Lower lobe of right lung (tissue), 2 donors: Measurements from ENCODE around the gene CDCA5. TPM values are rescaled to one million over a fixed set of nuclear protein-coding genes. Genes with fewer than 3 reads are reported as not detected.

ENCODE experiments used
- ATAC-seq, 2 donors: fragments of 200-7000 bp; cut with Tn5 transposase; one replicate each; pipeline ENCODE4 v1.9.1; 2020 to 2022; ENCODE audit warnings: mild to moderate bottlenecking in 2 of 2, moderate library complexity in 2 of 2
- DNase-seq: peaks from one replicate; pipeline ENCODE4 v3.0.0-alpha.2; 2020
- H3K27ac ChIP-seq: fragments of 200-600 bp; one replicate; pipeline ENCODE4 v1.8.0; 2022
- H3K27me3 ChIP-seq: fragments of 200-600 bp; one replicate; pipeline ENCODE4 v1.8.0; 2022; ENCODE audit warnings: low read depth
- H3K36me3 ChIP-seq: fragments of 200-600 bp; one replicate; pipeline ENCODE4 v1.8.0; 2022; ENCODE audit warnings: mild to moderate bottlenecking
- H3K4me1 ChIP-seq: fragments of 200-600 bp; one replicate; pipeline ENCODE4 v1.8.0; 2022
- H3K4me3 ChIP-seq: fragments of 200-600 bp; one replicate; pipeline ENCODE4 v1.8.0; 2022; ENCODE audit warnings: mild to moderate bottlenecking
- H3K9me3 ChIP-seq: fragments of 200-600 bp; one replicate; pipeline ENCODE4 v1.8.0; 2022
- CTCF ChIP-seq: fragments of 200-600 bp; IDR thresholded peaks from one replicate; pipeline ENCODE4 v1.8.0; 2022; ENCODE audit warnings: antibody characterized with exemption, mild to moderate bottlenecking
- intact Hi-C: fragments of 100-400 bp; cut with DNase I; formaldehyde crosslinking; loops from one replicate; pipeline ENCODE4 v1.11.0; 2022
- total RNA-seq: library from RNA; stranded (reverse); fragmentation: NEBNext Ultra II Directional; extraction: Animal tissue kit (Norgen Biotek cat#: 25700); gene quantifications from one replicate; pipeline ENCODE4 v1.2.1, GENCODE V29; 2021
- donor health status: DM: no; HTN: yes; CAD: no; lungs with severe emphysema.

Gene CDCA5
- total RNA-seq, 1 donor from 2014 or later, result 2.8 TPM

GRCh38 chr11:65063532-65063931 lies 20.3 kb downstream of the CDCA5 start:
- Histone ChIP-seq H3K4me3 (no peak overlapping the region), H3K9me3 (no peaks in the 10 kb centered on the region), H3K27ac (no peak overlapping the region), H3K36me3 (no peaks in the 10 kb centered on the region), H3K27me3 (no peaks in the 10 kb centered on the region), H3K4me1 (no peaks in the 10 kb centered on the region)
- no peak for ATAC-seq
- no peak for DNase-seq
- intact Hi-C loops, result no loop called here
- TF ChIP-seq CTCF, result no peak

GRCh38 chr11:65060913-65061408 lies 22.9 kb downstream of the CDCA5 start:
- Histone ChIP-seq H3K36me3 (no peaks in the 10 kb centered on the region), H3K27ac (no peak overlapping the region), H3K4me1 (no peaks in the 10 kb centered on the region), H3K9me3 (no peaks in the 10 kb centered on the region), H3K27me3 (no peaks in the 10 kb centered on the region), H3K4me3 (no peak overlapping the region)
- DNase-seq (no peak), ATAC-seq (peak in 1 of 2 donors; percentile 44)
- intact Hi-C loops, result no loop called here
- TF ChIP-seq CTCF, result peak; percentile 30

GRCh38 chr11:65059959-65060824 lies 23.6 kb downstream of the CDCA5 start:
- Histone ChIP-seq H3K4me1 (no peaks in the 10 kb centered on the region), H3K36me3 (no peaks in the 10 kb centered on the region), H3K4me3 (no peak overlapping the region), H3K27ac (no peak overlapping the region), H3K9me3 (no peaks in the 10 kb centered on the region), H3K27me3 (no peaks in the 10 kb centered on the region)
- DNase-seq (no peak), ATAC-seq (no peak)
- TF ChIP-seq CTCF, result no peak
- intact Hi-C loops, result no loop called here

GRCh38 chr11:65059523-65059922 lies 24.3 kb downstream of the CDCA5 start:
- Histone ChIP-seq H3K9me3 (no peaks in the 10 kb centered on the region), H3K4me1 (no peaks in the 10 kb centered on the region), H3K27ac (no peak overlapping the region), H3K27me3 (no peaks in the 10 kb centered on the region), H3K4me3 (no peak overlapping the region), H3K36me3 (no peaks in the 10 kb centered on the region)
- DNase-seq, result no peak
- no peak for TF ChIP-seq CTCF
- intact Hi-C loops, result no loop called here
- ATAC-seq, result no peak

- H3K36me3 ChIP-seq, result no peaks in the 10 kb centered on the region
- no peak within 1 kb of the TSS for H3K27ac ChIP-seq
- H3K4me1 ChIP-seq, result no peaks in the 10 kb centered on the region
- H3K9me3 ChIP-seq, result no peaks in the 10 kb centered on the region
- no peaks in the 10 kb centered on the region for H3K27me3 ChIP-seq
- DNase-seq, result no peak
- no peak for TF ChIP-seq CTCF
- intact Hi-C loops, result no loop called here
- ATAC-seq, result no peak
- no peak within 1 kb of the TSS for H3K4me3 ChIP-seq
These were observed 25.3 kb downstream of the CDCA5 start, which contains the start of gene NAALADL1 for GRCh38 chr11:65058419-65059054. Gene NAALADL1, minus strand, starts transcription at chr11:65058553. Its CDS starts 32 bp downstream, at chr11:65058521.
